Neural crest cell (in vitro differentiated cells): ENCODE measurements around the gene ASH1L. TPM values are rescaled to one million over a fixed set of nuclear protein-coding genes. Genes with fewer than 3 reads are reported as not detected.

Source experiments
- DNase-seq: peaks from one replicate; pipeline ENCODE4 v3.0.0; 2021; ENCODE audit warnings: low read depth, mixed read lengths, low spot score
- H3K27ac Mint-ChIP-seq: one replicate; pipeline ENCODE4 v1.8.0; 2021; ENCODE audit warnings: mild to moderate bottlenecking, mixed read lengths; ENCODE audit not compliant: unreplicated experiment
- H3K27me3 Mint-ChIP-seq: 2 replicates; pipeline ENCODE4 v1.8.0; 2021; ENCODE audit warnings: low read depth, mild to moderate bottlenecking, mixed read lengths
- H3K36me3 Mint-ChIP-seq: 2 replicates; pipeline ENCODE4 v1.8.0; 2021; ENCODE audit warnings: low read depth, mild to moderate bottlenecking, mixed read lengths
- H3K4me1 Mint-ChIP-seq: 2 replicates; pipeline ENCODE4 v1.8.0; 2021; ENCODE audit warnings: mixed read lengths
- H3K4me3 Mint-ChIP-seq: one replicate; pipeline ENCODE4 v1.8.0; 2021; ENCODE audit warnings: mild to moderate bottlenecking, mixed read lengths
- H3K9me3 Mint-ChIP-seq: 2 replicates; pipeline ENCODE4 v1.8.0; 2021; ENCODE audit warnings: mixed read lengths
- total RNA-seq: library from RNA; stranded (reverse); gene quantifications from 2 replicates; pipeline ENCODE4 v1.2.1, GENCODE V29; 2021
- TF ChIP-seq, protein P1 (sequence below): fragments of 200-600 bp; sonication (generic); conservative IDR thresholded peaks from 2 replicates; pipeline ENCODE4 v1.5.0; 2021; ENCODE audit warnings: antibody characterized with exemption, mild to moderate bottlenecking

The ASH1L gene
- total RNA-seq, 1 donor from 2014 or later, result 35.4 TPM

DNA sequence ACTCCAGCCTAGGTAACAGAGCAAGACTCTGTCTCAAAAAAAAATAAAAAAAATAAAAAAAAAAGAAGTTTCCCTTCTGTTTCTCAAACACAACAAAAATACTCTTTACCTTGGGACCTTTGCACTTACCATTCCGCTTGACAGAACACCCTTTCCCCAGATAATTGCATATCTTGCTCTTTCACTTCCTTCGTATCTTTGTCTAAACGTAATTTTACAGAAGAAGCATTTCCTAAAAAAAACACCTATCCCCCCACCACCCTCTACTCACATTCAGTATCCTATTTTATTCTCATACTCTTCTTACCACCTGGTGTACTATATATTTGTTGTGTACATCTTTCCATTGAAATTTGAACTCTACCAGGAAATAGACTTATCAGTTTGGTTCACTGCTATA is 32.7 kb downstream of the ASH1L start:
- H3K4me3 Mint-ChIP-seq, result no peak overlapping the region
- no peaks in the 10 kb centered on the region for H3K27me3 Mint-ChIP-seq
- H3K4me1 Mint-ChIP-seq, result peaks cover 5% of the 10 kb centered on the region
- no peaks in the 10 kb centered on the region for H3K9me3 Mint-ChIP-seq
- H3K36me3 Mint-ChIP-seq, result no peaks in the 10 kb centered on the region
- TF ChIP-seq, protein P1, sequence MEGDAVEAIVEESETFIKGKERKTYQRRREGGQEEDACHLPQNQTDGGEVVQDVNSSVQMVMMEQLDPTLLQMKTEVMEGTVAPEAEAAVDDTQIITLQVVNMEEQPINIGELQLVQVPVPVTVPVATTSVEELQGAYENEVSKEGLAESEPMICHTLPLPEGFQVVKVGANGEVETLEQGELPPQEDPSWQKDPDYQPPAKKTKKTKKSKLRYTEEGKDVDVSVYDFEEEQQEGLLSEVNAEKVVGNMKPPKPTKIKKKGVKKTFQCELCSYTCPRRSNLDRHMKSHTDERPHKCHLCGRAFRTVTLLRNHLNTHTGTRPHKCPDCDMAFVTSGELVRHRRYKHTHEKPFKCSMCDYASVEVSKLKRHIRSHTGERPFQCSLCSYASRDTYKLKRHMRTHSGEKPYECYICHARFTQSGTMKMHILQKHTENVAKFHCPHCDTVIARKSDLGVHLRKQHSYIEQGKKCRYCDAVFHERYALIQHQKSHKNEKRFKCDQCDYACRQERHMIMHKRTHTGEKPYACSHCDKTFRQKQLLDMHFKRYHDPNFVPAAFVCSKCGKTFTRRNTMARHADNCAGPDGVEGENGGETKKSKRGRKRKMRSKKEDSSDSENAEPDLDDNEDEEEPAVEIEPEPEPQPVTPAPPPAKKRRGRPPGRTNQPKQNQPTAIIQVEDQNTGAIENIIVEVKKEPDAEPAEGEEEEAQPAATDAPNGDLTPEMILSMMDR, result no peak
- no peak overlapping the region for H3K27ac Mint-ChIP-seq
- DNase-seq, result no peak

DNA sequence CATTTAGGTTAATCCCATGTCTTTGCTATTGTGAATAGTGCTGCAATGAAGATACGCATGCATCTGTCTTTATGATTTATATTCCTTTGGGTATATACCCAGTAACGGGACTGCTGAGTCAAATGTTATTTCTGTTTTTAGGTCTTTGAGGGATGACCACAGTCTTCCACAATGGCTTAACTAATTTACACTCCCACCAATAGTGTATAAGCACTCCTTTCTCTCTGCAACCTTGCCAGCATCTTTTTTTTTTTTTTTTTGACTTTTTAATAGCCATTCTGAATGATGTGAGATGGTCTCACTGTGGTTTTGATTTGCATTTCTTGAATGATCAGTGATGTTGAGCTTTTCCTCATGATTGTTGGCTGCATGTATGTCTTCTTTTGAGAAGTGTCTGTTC is 33.5 kb downstream of the ASH1L start:
- peaks cover 5% of the 10 kb centered on the region for H3K4me1 Mint-ChIP-seq
- TF ChIP-seq, protein P1, result no peak
- DNase-seq, result no peak
- no peaks in the 10 kb centered on the region for H3K36me3 Mint-ChIP-seq
- no peak overlapping the region for H3K4me3 Mint-ChIP-seq
- H3K27me3 Mint-ChIP-seq, result no peaks in the 10 kb centered on the region
- H3K27ac Mint-ChIP-seq, result no peak overlapping the region
- H3K9me3 Mint-ChIP-seq, result no peaks in the 10 kb centered on the region

DNA sequence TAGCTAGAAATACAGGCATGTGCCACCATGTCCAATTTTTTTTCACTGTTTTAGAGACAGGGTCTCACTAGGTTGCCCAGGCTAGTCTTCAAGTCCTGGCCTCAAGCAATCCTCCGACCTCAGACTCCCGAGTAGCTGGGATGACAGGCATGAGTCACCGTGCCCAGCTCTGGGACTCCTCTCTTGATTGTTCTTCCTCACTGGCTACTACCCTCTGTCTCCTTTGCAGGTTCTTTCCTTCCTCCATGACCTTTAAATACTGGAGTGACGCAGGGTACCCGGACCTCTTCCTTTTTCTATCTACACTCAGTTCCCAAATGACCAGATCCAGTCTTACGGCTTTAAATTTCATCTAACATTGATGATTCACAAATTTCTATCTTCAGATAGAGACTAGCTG is 34.9 kb downstream of the ASH1L start:
- peaks cover 5% of the 10 kb centered on the region for H3K4me1 Mint-ChIP-seq
- H3K36me3 Mint-ChIP-seq, result no peaks in the 10 kb centered on the region
- no peak overlapping the region for H3K27ac Mint-ChIP-seq
- DNase-seq, result no peak
- H3K9me3 Mint-ChIP-seq, result no peaks in the 10 kb centered on the region
- TF ChIP-seq, protein P1, result no peak
- no peaks in the 10 kb centered on the region for H3K27me3 Mint-ChIP-seq
- no peak overlapping the region for H3K4me3 Mint-ChIP-seq

DNA sequence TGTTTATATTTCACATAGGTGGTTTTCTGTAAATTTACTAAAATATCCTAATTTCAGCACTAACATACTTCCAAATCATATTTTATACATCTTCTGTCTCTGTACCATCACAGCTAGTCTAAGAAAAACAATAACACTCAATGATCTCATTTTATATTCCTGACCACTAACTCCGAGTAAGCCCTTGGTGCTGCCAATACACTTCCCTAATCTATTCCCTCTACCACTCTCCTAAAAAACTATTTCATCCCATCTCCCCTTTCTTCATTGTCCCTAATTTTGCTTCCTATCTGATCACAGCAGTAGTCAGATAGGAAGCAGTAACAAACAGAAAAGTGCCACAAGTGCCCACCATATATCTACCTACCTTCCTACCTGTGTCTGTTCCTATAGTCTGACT is 36.2 kb downstream of the ASH1L start:
- Mint-ChIP-seq H3K9me3 (no peaks in the 10 kb centered on the region), H3K4me1 (peaks cover 5% of the 10 kb centered on the region), H3K27me3 (no peaks in the 10 kb centered on the region), H3K4me3 (no peak overlapping the region), H3K36me3 (no peaks in the 10 kb centered on the region), H3K27ac (no peak overlapping the region)
- DNase-seq, result no peak
- TF ChIP-seq, protein P1, result no peak

DNA sequence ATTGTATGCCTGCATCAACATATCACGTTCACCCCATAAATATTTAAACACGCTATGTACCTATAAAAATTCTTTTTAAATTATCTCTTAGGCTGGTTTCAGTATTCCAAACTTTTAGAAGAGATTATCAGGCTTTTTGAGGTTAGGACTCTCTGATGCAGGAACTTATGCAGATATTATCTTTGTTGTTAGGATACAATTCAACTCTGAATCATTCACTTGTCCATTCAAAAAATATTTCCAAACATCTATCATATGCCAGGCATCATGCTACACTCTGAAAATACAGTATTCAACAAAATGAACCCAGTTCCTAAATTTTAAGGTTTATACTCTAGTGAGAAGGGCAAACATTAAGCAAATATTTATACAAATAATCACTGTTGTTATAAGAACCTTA is 40.5 kb downstream of the ASH1L start:
- Mint-ChIP-seq H3K27me3 (no peaks in the 10 kb centered on the region), H3K9me3 (peaks cover 2% of the 10 kb centered on the region), H3K36me3 (peaks cover 10% of the 10 kb centered on the region), H3K4me1 (no peaks in the 10 kb centered on the region), H3K4me3 (no peak overlapping the region), H3K27ac (no peak overlapping the region)
- TF ChIP-seq, protein P1, result no peak
- no peak for DNase-seq

DNA sequence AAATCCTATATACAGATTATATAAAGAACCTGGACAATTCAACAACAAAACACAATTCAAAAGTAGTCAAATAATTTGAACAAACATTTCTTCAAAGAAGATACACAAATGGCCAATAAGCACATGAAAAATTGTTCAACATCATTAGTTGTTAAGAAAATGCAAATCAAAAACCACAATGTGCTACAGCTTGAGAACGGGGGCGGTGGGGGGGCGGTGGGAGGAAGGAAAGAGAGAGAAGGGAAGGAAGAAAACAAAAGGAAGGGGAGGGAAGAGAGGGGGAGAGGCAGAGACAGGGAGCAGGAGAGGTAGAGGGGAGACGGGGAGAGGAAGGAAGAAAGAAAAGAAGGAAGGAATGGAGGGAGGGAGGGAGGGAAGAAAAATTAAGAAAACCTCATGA is 44.1 kb downstream of the ASH1L start:
- Mint-ChIP-seq H3K4me1 (no peaks in the 10 kb centered on the region), H3K36me3 (peaks cover 12% of the 10 kb centered on the region), H3K27me3 (no peaks in the 10 kb centered on the region), H3K9me3 (peaks cover 2% of the 10 kb centered on the region), H3K27ac (no peak overlapping the region), H3K4me3 (no peak overlapping the region)
- no peak for DNase-seq
- TF ChIP-seq, protein P1, result no peak
